ENCODE measurements around the gene RPS21. TPM values are rescaled to one million over a fixed set of nuclear protein-coding genes. Genes with fewer than 3 reads are reported as not detected.

The RPS21 gene
- total RNA-seq, 4 donors from 2014 or later = 819 to 3,701 (median 3,102) TPM

- 52 to 100% methylated on average over 1 to 5 of the region's 23 CpGs for WGBS, 2 donors
- Histone ChIP-seq H3K9me3 (no peaks in the 10 kb centered on the region), H3K4me3 (peak overlapping the region in 1 of 4 donors; percentile 86), H3K36me3 (peaks cover 0 to 12% (median 0%) of the 10 kb centered on the region in 3 donors), H3K27ac (peak overlapping the region in 1 of 4 donors; percentile 48), H3K4me1 (peaks cover 27 to 41% (median 29%) of the 10 kb centered on the region in 3 donors), H3K27me3 (no peaks in the 10 kb centered on the region)
- intact Hi-C loops (cut with DNase I) = no loop called here
- TF ChIP-seq POLR2A (IDR thresholded peaks at IDR 0.05) (no peak), CTCF (IDR thresholded peaks at IDR 0.05) (peak in 5 of 6 experiments; percentile 8 to 48 (median 29))
- DNase-seq = no peak
Measured at GRCh38 chr20:62405108-62405980, 18.4 kb downstream of the RPS21 start.

- Histone ChIP-seq H3K9me3 (no peaks in the 10 kb centered on the region), H3K4me3 (peak overlapping the region; percentile 52 to 86 (median 60)), H3K27me3 (no peaks in the 10 kb centered on the region), H3K36me3 (peaks cover 0 to 12% (median 0%) of the 10 kb centered on the region in 3 donors), H3K27ac (peak overlapping the region in 2 of 4 donors; percentile 70 to 73), H3K4me1 (peaks cover 31 to 46% (median 34%) of the 10 kb centered on the region in 3 donors)
- intact Hi-C loops (cut with DNase I) = no loop called here
- WGBS, 2 donors = 42 to 52% methylated on average over 6 to 9 of the region's 10 CpGs
- TF ChIP-seq CTCF (IDR thresholded peaks at IDR 0.05) (no peak), POLR2A (IDR thresholded peaks at IDR 0.05) (no peak)
- DNase-seq = no peak
Measured at GRCh38 chr20:62405981-62406513, 19.1 kb downstream of the RPS21 start.

GRCh38 chr20:62406635-62407176 is 19.8 kb downstream of the RPS21 start:
- peaks cover 0 to 12% (median 0%) of the 10 kb centered on the region in 3 donors for H3K36me3 ChIP-seq
- no peaks in the 10 kb centered on the region for H3K9me3 ChIP-seq
- H3K4me1 ChIP-seq = peaks cover 31 to 46% (median 34%) of the 10 kb centered on the region in 3 donors
- no CpG with 5 or more reads among the region's 42 CpGs for WGBS, 2 donors
- no peaks in the 10 kb centered on the region for H3K27me3 ChIP-seq
- TF ChIP-seq CTCF (IDR thresholded peaks at IDR 0.05) (no peak), POLR2A (IDR thresholded peaks at IDR 0.05) (no peak)
- intact Hi-C loops (cut with DNase I) = no loop called here
- peak overlapping the region; percentile 70 to 82 (median 72) for H3K27ac ChIP-seq
- DNase-seq = no peak
- peak overlapping the region; percentile 52 to 86 (median 60) for H3K4me3 ChIP-seq

- Histone ChIP-seq H3K27me3 (no peaks in the 10 kb centered on the region), H3K36me3 (peaks cover 0 to 6% (median 0%) of the 10 kb centered on the region in 3 donors), H3K4me1 (peaks cover 31 to 46% (median 34%) of the 10 kb centered on the region in 3 donors), H3K27ac (peak within 1 kb of the TSS; percentile 70 to 82 (median 76)), H3K4me3 (peak within 1 kb of the TSS; percentile 52 to 86 (median 60)), H3K9me3 (no peaks in the 10 kb centered on the region)
- peak in 5 of 6 experiments; percentile 17 to 56 (median 32) for TF ChIP-seq CTCF (IDR thresholded peaks at IDR 0.05)
- TF ChIP-seq POLR2A (IDR thresholded peaks at IDR 0.05) = no peak
- intact Hi-C loops (cut with DNase I) = no loop called here
- no CpG with 5 or more reads among the region's 73 CpGs for WGBS, 2 donors
- DNase-seq = peak; percentile 72
Measured at GRCh38 chr20:62407221-62407992, 20.5 kb downstream of the RPS21 start, which contains the start of gene CABLES2. Gene CABLES2, minus strand, starts transcription at chr20:62407285. Its CDS starts 9 bp downstream, at chr20:62407276.
